Hepatocyte (in vitro differentiated cells): ENCODE results near the gene ZSCAN20. TPM values are rescaled to one million over a fixed set of nuclear protein-coding genes. Genes with fewer than 3 reads are reported as not detected.

ENCODE experiments used
- DNase-seq: peaks from one replicate; pipeline ENCODE4 v3.0.0-alpha.2; 2016; ENCODE audit warnings: low spot score
- H2AFZ ChIP-seq: fragments of 200-600 bp; sonication (generic); 2 replicates; pipeline ENCODE4 v1.6.0; 2016; ENCODE audit warnings: antibody characterized with exemption, mild to moderate bottlenecking
- H3K27ac ChIP-seq: fragments of 200-600 bp; sonication (generic); 2 replicates; pipeline ENCODE4 v1.5.1; 2016; ENCODE audit warnings: mild to moderate bottlenecking
- H3K27me3 ChIP-seq: fragments of 200-600 bp; sonication (generic); 2 replicates; pipeline ENCODE4 v1.6.1; 2016
- H3K36me3 ChIP-seq: fragments of 200-600 bp; sonication (generic); replicated peaks from 2 replicates; pipeline ENCODE4 v1.5.1; 2016; ENCODE audit warnings: low read depth; ENCODE audit not compliant: insufficient read depth
- H3K4me1 ChIP-seq: fragments of 200-600 bp; sonication (generic); 2 replicates; pipeline ENCODE4 v1.5.1; 2016; ENCODE audit warnings: mild to moderate bottlenecking, moderate library complexity; ENCODE audit not compliant: insufficient read depth
- H3K4me2 ChIP-seq: fragments of 200-600 bp; sonication (generic); 2 replicates; pipeline ENCODE4 v1.6.0; 2016
- H3K4me3 ChIP-seq: fragments of 200-600 bp; sonication (generic); 2 replicates; pipeline ENCODE4 v1.5.1; 2016; ENCODE audit warnings: mild to moderate bottlenecking
- H3K79me2 ChIP-seq: fragments of 200-600 bp; sonication (generic); 2 replicates; pipeline ENCODE4 v1.6.0; 2017; ENCODE audit warnings: mild to moderate bottlenecking
- H3K9me2 ChIP-seq: fragments of 200-600 bp; sonication (generic); replicated peaks from 2 replicates; pipeline ENCODE4 v1.6.0; 2017; ENCODE audit warnings: mild to moderate bottlenecking; ENCODE audit not compliant: insufficient read depth
- H3K9me3 ChIP-seq: fragments of 200-600 bp; sonication (generic); 2 replicates; pipeline ENCODE4 v1.5.1; 2016; ENCODE audit warnings: low read depth, mild to moderate bottlenecking
- H4K20me1 ChIP-seq: fragments of 200-600 bp; sonication (generic); 2 replicates; pipeline ENCODE4 v1.6.0; 2016; ENCODE audit warnings: mild to moderate bottlenecking; ENCODE audit not compliant: insufficient read depth, poor library complexity, severe bottlenecking
- EZH2 ChIP-seq: fragments of 200-600 bp; sonication (generic); IDR thresholded peaks from 2 replicates; pipeline ENCODE4 v1.6.1; 2016; ENCODE audit warnings: antibody characterized with exemption, mild to moderate bottlenecking, borderline replicate concordance
- EZH2phosphoT487 ChIP-seq: fragments of 200-600 bp; sonication (generic); IDR thresholded peaks from one replicate; pipeline ENCODE4 v1.6.1; 2018; ENCODE audit warnings: antibody characterized with exemption, mild to moderate bottlenecking, low read depth, moderate library complexity; ENCODE audit not compliant: unreplicated experiment, severe bottlenecking
- WGBS: methylation state at CpG from one replicate; pipeline ENCODE4 v1.1.6; 2016; ENCODE audit warnings: low lambda C conversion rate; ENCODE audit errors: missing lambda C conversion rate; 5-methylcytosine and 5-hydroxymethylcytosine counted together
- polyA plus RNA-seq: library from polyadenylated mRNA; unstranded; fragments of >200 nt; fragmentation: Nextera tagmentation; extraction: Ambion mirVana; gene quantifications from 2 replicates; pipeline ENCODE4 v1.2.1, GENCODE V29; 2016
- total RNA-seq: library from RNA; depleted of rRNA; stranded (reverse); fragments of >200 nt; gene quantifications from 2 replicates; pipeline ENCODE4 v1.2.3, GENCODE V29; 2014
- TF ChIP-seq, protein P1 (sequence below): fragments of 200-600 bp; sonication (generic); IDR thresholded peaks from 2 replicates; pipeline ENCODE4 v1.5.1; 2016; ENCODE audit warnings: antibody characterized with exemption, mild to moderate bottlenecking; ENCODE audit not compliant: poor library complexity

The ZSCAN20 gene
- total and polyA plus RNA-seq, 2 experiments from 2014 or later: 0.98 to 6.8 TPM

DNA sequence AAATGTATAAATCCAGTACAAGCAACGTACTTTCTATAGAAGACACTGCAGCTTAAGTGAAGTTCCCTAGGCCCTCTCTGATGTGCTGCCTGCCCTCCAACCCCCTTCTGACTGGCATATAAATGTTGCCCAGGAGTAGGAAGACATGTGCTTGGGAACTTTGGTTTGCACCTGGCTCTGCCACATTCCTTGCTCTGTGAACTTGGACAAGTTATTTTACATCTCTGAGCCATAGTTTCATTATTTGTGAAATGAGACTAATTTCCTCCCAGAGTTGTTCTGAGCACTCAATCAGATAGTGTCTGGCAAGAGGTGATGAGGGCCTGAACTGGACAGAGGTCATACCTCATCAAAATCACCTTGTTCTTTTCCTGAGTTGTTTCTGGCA, 38.1 kb upstream of the ZSCAN20 start:
- Histone ChIP-seq H3K27ac (peak overlapping the region; percentile 32), H3K4me3 (no peak overlapping the region), H3K79me2 (no peaks in the 10 kb centered on the region), H2AFZ (no peak overlapping the region), H3K9me3 (no peaks in the 10 kb centered on the region), H3K27me3 (peaks cover 3% of the 10 kb centered on the region), H3K36me3 (no peaks in the 10 kb centered on the region), H3K9me2 (no peaks in the 10 kb centered on the region), H3K4me2 (no peak overlapping the region), H3K4me1 (peaks cover 16% of the 10 kb centered on the region), H4K20me1 (no peaks in the 10 kb centered on the region)
- DNase-seq: no peak
- WGBS: 97% methylated on average over 1 of the region's 1 CpG
- TF ChIP-seq EZH2phosphoT487: no peak

DNA sequence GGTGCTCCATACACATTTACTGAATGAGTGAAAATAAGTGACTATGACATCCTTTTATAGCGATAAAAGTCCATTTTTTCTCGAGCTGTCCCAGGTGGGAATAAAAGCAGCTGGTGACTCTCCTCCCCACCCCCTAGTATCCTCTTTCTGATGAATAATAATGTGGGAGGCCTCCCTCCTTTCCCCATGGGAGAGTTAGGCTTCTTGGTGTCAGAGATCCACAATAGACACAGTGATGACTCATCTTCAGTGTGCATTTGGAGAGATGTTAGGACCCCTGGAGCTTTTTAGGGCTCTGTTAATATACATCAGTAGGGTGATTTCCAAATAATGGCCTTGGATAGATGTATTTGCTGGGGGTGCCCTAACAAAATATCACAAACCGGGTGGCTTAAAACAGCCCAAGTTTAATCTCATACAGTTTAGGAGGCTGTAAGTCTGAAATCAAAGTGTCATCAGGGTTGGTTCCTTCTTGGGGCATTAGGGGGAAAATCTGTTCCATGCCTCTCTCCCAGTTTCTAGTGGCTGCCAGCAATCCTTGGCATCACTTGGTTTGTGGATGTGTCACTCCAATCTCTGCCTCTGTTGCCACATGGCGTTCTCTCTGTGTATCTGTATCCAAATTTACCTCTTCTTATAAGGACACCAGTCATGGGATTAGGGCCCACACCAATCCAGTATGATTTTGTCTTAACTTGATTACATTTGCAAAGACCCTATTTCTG, 37.2 kb upstream of the ZSCAN20 start:
- 77% methylated on average over 4 of the region's 4 CpGs for WGBS
- Histone ChIP-seq H3K36me3 (no peaks in the 10 kb centered on the region), H3K4me1 (peaks cover 7% of the 10 kb centered on the region), H3K79me2 (no peaks in the 10 kb centered on the region), H2AFZ (no peak overlapping the region), H3K9me2 (no peaks in the 10 kb centered on the region), H3K27me3 (no peaks in the 10 kb centered on the region), H3K9me3 (no peaks in the 10 kb centered on the region), H4K20me1 (no peaks in the 10 kb centered on the region), H3K27ac (no peak overlapping the region), H3K4me2 (no peak overlapping the region), H3K4me3 (no peak overlapping the region)
- no peak for DNase-seq
- TF ChIP-seq, protein P1, sequence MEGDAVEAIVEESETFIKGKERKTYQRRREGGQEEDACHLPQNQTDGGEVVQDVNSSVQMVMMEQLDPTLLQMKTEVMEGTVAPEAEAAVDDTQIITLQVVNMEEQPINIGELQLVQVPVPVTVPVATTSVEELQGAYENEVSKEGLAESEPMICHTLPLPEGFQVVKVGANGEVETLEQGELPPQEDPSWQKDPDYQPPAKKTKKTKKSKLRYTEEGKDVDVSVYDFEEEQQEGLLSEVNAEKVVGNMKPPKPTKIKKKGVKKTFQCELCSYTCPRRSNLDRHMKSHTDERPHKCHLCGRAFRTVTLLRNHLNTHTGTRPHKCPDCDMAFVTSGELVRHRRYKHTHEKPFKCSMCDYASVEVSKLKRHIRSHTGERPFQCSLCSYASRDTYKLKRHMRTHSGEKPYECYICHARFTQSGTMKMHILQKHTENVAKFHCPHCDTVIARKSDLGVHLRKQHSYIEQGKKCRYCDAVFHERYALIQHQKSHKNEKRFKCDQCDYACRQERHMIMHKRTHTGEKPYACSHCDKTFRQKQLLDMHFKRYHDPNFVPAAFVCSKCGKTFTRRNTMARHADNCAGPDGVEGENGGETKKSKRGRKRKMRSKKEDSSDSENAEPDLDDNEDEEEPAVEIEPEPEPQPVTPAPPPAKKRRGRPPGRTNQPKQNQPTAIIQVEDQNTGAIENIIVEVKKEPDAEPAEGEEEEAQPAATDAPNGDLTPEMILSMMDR: no peak

DNA sequence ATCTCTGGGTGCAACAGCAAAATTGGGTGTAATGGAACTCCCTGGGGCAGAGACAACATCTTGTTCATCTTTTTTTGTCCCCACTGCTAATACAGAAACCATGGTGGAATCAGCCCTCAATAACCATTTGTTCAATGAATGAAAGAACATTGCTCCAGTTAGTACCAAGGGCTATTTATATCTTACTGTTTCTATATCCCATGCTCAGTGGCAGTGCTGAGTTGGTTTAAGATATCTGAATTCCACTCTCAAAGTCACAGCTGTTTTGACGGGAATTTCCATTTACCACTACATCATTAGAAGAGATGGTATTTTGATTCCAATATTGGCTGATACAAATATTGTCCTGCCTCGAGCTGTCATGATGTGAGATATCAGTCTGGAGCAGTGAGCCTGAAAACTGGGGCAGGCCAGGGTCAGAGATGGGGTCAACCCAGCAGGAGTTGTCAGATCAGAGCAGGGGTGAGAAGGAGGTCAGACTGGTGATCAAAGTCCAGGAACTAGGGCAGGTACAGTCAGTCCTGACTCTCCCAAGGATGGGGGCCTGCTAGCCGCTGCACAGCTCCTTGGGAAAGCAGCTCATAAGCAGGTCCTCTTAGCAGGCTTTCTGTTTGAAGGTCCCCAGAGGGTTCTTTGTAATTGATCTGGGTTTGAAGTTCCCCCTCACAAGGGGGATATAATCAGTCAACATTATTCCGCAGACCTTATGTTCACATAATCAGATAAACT, 35.7 kb upstream of the ZSCAN20 start:
- TF ChIP-seq, protein P1: no peak
- TF ChIP-seq EZH2phosphoT487: no peak
- no peak for TF ChIP-seq EZH2
- WGBS: 51% methylated on average over 4 of the region's 4 CpGs
- no peaks in the 10 kb centered on the region for H3K36me3 ChIP-seq

DNA sequence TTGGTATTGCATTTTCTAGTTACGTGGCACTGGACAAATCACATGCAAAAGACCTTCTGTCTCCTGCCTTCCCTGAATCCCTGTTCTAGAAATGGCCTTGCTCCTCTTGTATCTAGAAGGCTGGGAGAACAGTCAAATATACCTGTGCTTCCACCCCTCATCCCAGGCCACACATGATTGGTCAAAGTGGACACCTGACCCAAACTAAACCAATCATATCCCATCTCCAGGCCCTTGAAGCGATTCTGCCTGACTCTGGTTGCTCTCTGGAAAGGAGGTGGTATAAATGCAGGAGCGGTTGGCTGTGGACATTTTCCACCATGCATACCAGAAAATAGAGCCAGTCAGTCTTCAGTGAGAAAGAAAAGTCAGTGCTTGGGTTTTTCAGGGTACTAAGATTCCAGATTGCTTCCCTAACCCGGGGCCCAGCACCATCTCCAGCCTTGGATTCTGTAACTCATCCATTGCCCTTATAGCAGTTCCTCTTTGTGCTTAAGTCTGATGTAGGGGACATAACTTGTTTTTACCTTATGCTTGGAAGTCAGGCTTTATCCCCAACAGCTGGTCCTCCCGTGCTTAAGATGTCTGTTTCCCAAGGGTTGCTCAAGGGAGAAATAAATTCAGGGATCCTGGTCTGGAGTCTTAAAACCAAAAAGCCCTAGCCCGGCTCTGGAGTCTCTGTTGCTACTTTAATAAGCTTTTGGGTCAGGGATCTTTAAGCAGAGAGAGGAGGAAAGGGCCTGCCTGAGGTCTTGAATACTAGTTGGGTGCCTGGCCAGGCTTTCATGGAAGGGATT, 33.9 kb upstream of the ZSCAN20 start:
- Histone ChIP-seq H4K20me1 (no peaks in the 10 kb centered on the region), H3K27ac (no peak overlapping the region), H3K4me2 (no peak overlapping the region), H3K4me3 (no peak overlapping the region), H3K9me3 (no peaks in the 10 kb centered on the region), H3K27me3 (no peaks in the 10 kb centered on the region), H3K4me1 (peaks cover 2% of the 10 kb centered on the region), H3K9me2 (no peaks in the 10 kb centered on the region), H3K79me2 (no peaks in the 10 kb centered on the region), H2AFZ (no peak overlapping the region), H3K36me3 (no peaks in the 10 kb centered on the region)
- DNase-seq: no peak
- 77% methylated on average over 6 of the region's 6 CpGs for WGBS
- TF ChIP-seq, protein P1: no peak
- TF ChIP-seq EZH2: no peak
- no peak for TF ChIP-seq EZH2phosphoT487

More for the DNA sequence above, 35.7 kb upstream of the ZSCAN20 start:
- Histone ChIP-seq H2AFZ (no peak overlapping the region), H3K27me3 (no peaks in the 10 kb centered on the region), H3K4me2 (no peak overlapping the region), H3K9me2 (no peaks in the 10 kb centered on the region), H3K27ac (no peak overlapping the region), H3K79me2 (no peaks in the 10 kb centered on the region), H4K20me1 (no peaks in the 10 kb centered on the region), H3K4me3 (no peak overlapping the region), H3K4me1 (peaks cover 7% of the 10 kb centered on the region), H3K9me3 (no peaks in the 10 kb centered on the region)
- DNase-seq: no peak
